Activated naive CD8-positive, alpha-beta T cell treated with anti-CD3 and anti-CD28 coated beads, Interleukin-2, amount 50 U/mL, for 24 hours (primary cell): ENCODE results near the gene C9orf57.
A peak's percentile ranks its signal among the peaks of the same experiment; 100 is the strongest.
"Not testable (repeated sequence)": the region's sequence is repeated elsewhere in the genome, so short reads cannot be mapped to it uniquely, and the experiment has no call there.

ENCODE experiments used
- ATAC-seq: fragments of 150-1000 bp; cut with Tn5 transposase; one replicate; pipeline ENCODE4 v1.10.0; 2021
- DNase-seq: peaks from one replicate; pipeline ENCODE4 v3.0.0; 2021
- H3K27ac Mint-ChIP-seq: one replicate; pipeline ENCODE4 v1.8.0; 2021; ENCODE audit warnings: mild to moderate bottlenecking, mixed read lengths
- H3K27me3 Mint-ChIP-seq: one replicate; pipeline ENCODE4 v1.8.0; 2021; ENCODE audit warnings: mixed read lengths
- H3K36me3 Mint-ChIP-seq: one replicate; pipeline ENCODE4 v1.8.0; 2021; ENCODE audit warnings: low read depth, mixed read lengths
- H3K4me1 Mint-ChIP-seq: one replicate; pipeline ENCODE4 v1.8.0; 2021; ENCODE audit warnings: mixed read lengths
- H3K4me3 Mint-ChIP-seq: one replicate; pipeline ENCODE4 v1.8.0; 2021; ENCODE audit warnings: mild to moderate bottlenecking, moderate library complexity, mixed read lengths
- H3K9me3 Mint-ChIP-seq: one replicate; pipeline ENCODE4 v1.8.0; 2021; ENCODE audit warnings: mixed read lengths

C9orf57 gene

DNA sequence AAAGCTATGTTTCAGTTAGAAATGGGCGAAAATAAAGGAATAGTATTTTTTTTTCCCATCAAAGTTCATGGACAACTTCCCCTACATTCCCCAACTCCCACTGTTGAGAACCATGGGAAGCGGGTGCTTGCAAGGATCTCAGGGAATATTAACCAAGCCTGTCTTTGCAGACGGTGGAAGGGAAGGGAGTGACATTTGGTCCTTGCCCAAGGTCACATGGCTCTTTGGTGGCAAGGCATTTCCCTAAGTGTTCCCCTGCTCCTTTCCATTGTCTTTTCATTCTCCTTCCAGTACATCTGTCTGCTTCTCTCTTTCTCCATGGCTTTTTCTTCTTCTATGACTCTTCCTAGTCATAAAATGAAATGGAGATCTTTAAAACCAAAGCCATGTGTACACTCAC is 19.0 kb downstream of the C9orf57 start:
- no peak for ATAC-seq
- no peaks in the 10 kb centered on the region for H3K36me3 Mint-ChIP-seq
- no peaks in the 10 kb centered on the region for H3K9me3 Mint-ChIP-seq
- no peak overlapping the region for H3K27ac Mint-ChIP-seq
- peaks cover 4% of the 10 kb centered on the region for H3K4me1 Mint-ChIP-seq
- peaks cover 11% of the 10 kb centered on the region for H3K27me3 Mint-ChIP-seq
- H3K4me3 Mint-ChIP-seq: no peak overlapping the region
- no peak for DNase-seq

GRCh38 chr9:72039532-72039931 is 20.9 kb downstream of the C9orf57 start:
- H3K27me3 Mint-ChIP-seq: peaks cover 8% of the 10 kb centered on the region
- no peaks in the 10 kb centered on the region for H3K9me3 Mint-ChIP-seq
- H3K36me3 Mint-ChIP-seq: no peaks in the 10 kb centered on the region
- peaks cover 4% of the 10 kb centered on the region for H3K4me1 Mint-ChIP-seq
- no peak overlapping the region for H3K4me3 Mint-ChIP-seq
- H3K27ac Mint-ChIP-seq: no peak overlapping the region
- ATAC-seq (no peak), DNase-seq (no peak)

DNA sequence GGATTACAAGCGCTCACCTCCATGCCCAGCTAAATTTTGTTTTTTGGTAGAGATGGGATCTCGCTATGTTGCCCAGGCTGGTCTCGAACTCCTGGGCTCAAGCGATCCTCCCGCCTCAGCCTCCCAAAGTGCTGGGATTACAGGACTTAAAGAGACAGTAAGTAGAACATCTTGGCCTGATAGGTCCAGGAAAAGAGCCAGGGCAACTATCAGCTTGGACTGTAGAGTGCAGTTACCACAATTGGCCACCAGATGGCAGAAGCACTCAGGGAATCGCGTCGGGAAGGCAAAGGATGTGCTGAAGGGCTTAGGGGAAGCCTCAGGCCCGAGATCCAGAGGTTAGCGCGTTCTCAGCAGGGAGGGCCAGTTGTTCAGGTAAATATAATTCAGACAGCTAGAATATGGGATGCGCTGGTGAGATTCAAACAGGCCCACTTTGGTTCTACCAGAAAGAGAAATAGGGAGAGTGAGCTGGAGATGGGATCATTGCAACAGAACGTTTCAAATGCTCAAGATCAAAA is 21.5 kb downstream of the C9orf57 start:
- DNase-seq: peak; percentile 72
- no peak overlapping the region for H3K4me3 Mint-ChIP-seq
- no peaks in the 10 kb centered on the region for H3K9me3 Mint-ChIP-seq
- ATAC-seq: peak; percentile 77
- peaks cover 8% of the 10 kb centered on the region for H3K27me3 Mint-ChIP-seq
- no peak overlapping the region for H3K27ac Mint-ChIP-seq
- peaks cover 4% of the 10 kb centered on the region for H3K4me1 Mint-ChIP-seq
- no peaks in the 10 kb centered on the region for H3K36me3 Mint-ChIP-seq

- H3K4me3 Mint-ChIP-seq: no peak overlapping the region
- peaks cover 8% of the 10 kb centered on the region for H3K27me3 Mint-ChIP-seq
- peaks cover 4% of the 10 kb centered on the region for H3K4me1 Mint-ChIP-seq
- no peak for DNase-seq
- H3K9me3 Mint-ChIP-seq: no peaks in the 10 kb centered on the region
- no peak for ATAC-seq
- no peaks in the 10 kb centered on the region for H3K36me3 Mint-ChIP-seq
- no peak overlapping the region for H3K27ac Mint-ChIP-seq
Observed at GRCh38 chr9:72038408-72038807, 22.0 kb downstream of the C9orf57 start.

GRCh38 chr9:72037571-72037970 is 22.8 kb downstream of the C9orf57 start:
- Mint-ChIP-seq H3K4me1 (peaks cover 4% of the 10 kb centered on the region), H3K4me3 (no peak overlapping the region), H3K9me3 (no peaks in the 10 kb centered on the region), H3K27me3 (peaks cover 4% of the 10 kb centered on the region), H3K36me3 (no peaks in the 10 kb centered on the region), H3K27ac (no peak overlapping the region)
- DNase-seq: no peak
- ATAC-seq: no peak

GRCh38 chr9:72030767-72031166 is 29.6 kb downstream of the C9orf57 start:
- no peak overlapping the region for H3K27ac Mint-ChIP-seq
- H3K9me3 Mint-ChIP-seq: peaks cover 4% of the 10 kb centered on the region
- no peak for ATAC-seq
- DNase-seq: no peak
- H3K4me1 Mint-ChIP-seq: no peaks in the 10 kb centered on the region
- H3K27me3 Mint-ChIP-seq: no peaks in the 10 kb centered on the region
- H3K36me3 Mint-ChIP-seq: no peaks in the 10 kb centered on the region
- H3K4me3 Mint-ChIP-seq: no peak overlapping the region

DNA sequence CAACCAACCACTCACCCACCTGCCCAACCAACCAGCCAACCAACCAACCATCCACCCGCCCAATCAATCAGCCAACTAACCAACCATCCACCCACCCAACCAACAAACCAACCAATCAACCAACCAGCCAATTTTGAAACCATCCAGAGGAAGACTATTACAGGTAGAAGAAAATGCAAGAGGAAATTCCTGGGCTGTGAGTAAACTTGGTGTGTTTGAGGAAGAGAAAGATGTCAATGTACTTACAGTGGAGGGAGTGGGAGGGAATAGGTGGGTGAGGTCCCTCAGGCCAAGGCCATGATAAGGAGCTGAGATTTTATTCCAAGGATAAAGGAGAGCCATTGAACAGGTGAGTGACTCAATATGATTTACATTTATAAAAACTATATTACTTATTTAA is 30.4 kb downstream of the C9orf57 start:
- Mint-ChIP-seq H3K4me3 (no peak overlapping the region), H3K27me3 (no peaks in the 10 kb centered on the region), H3K27ac (no peak overlapping the region), H3K4me1 (no peaks in the 10 kb centered on the region), H3K9me3 (peaks cover 4% of the 10 kb centered on the region), H3K36me3 (no peaks in the 10 kb centered on the region)
- ATAC-seq: no peak
- DNase-seq: no peak

DNA sequence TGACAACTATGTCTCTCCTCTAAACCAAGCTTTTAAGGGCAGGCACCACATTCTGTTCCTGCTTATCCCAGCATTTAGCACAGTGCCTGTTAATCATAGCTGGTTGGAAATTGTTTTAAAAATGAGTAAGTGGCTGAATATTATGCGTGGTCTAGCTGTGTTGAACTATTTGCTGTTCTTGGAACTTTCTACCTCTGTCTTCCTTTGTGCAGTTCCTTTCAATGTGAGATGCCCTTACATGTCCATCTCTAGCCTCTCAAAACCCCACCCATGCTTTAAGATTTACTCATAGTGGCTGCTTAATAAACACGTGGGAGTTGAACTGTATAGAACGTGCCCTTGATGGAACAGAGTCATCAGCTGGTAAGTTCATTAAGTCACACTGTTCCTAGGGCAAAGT is 34.5 kb downstream of the C9orf57 start:
- H3K4me1 Mint-ChIP-seq: no peaks in the 10 kb centered on the region
- DNase-seq: no peak
- H3K4me3 Mint-ChIP-seq: no peak overlapping the region
- H3K27me3 Mint-ChIP-seq: no peaks in the 10 kb centered on the region
- H3K36me3 Mint-ChIP-seq: no peaks in the 10 kb centered on the region
- no peak overlapping the region for H3K27ac Mint-ChIP-seq
- ATAC-seq: no peak
- H3K9me3 Mint-ChIP-seq: peaks cover 4% of the 10 kb centered on the region

- ATAC-seq: no peak
- Mint-ChIP-seq H3K36me3 (no peaks in the 10 kb centered on the region), H3K27me3 (no peaks in the 10 kb centered on the region), H3K27ac (no peak overlapping the region), H3K9me3 (no peaks in the 10 kb centered on the region), H3K4me1 (no peaks in the 10 kb centered on the region), H3K4me3 (no peak overlapping the region)
- DNase-seq: no peak
Observed at GRCh38 chr9:72023596-72023995, 36.8 kb downstream of the C9orf57 start.

GRCh38 chr9:72022841-72023240 is 37.6 kb downstream of the C9orf57 start:
- H3K27me3 Mint-ChIP-seq: no peaks in the 10 kb centered on the region
- H3K4me1 Mint-ChIP-seq: no peaks in the 10 kb centered on the region
- no peaks in the 10 kb centered on the region for H3K36me3 Mint-ChIP-seq
- no peak overlapping the region for H3K4me3 Mint-ChIP-seq
- no peaks in the 10 kb centered on the region for H3K9me3 Mint-ChIP-seq
- no peak overlapping the region for H3K27ac Mint-ChIP-seq
- DNase-seq: no peak
- ATAC-seq: no peak

GRCh38 chr9:72013292-72013760 is 47.1 kb downstream of the C9orf57 start:
- Mint-ChIP-seq H3K4me3 (no peak overlapping the region), H3K4me1 (peaks cover 14% of the 10 kb centered on the region)
- DNase-seq: no peak

DNA sequence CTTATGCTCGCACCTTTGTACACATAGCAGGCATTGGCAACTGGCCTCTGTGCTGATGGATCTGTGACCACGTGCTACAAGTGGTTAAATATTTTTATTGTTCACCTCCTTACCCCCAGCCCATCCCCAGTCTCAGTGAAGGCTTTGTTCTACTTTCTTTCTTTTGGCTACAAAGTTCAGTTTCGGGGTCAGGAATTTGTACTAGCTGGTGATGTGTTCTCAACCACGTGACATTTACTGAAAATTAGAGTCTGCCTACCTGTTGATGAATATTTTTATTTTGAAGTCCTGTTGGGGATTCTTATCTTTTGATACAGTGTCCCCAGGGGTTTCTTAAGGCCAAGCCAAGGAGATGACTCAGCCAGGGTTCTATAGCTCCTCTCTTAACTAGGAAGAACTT is 47.8 kb downstream of the C9orf57 start:
- H3K4me1 Mint-ChIP-seq: peaks cover 14% of the 10 kb centered on the region
- DNase-seq: no peak
- ATAC-seq: peak; percentile 62
- H3K4me3 Mint-ChIP-seq: no peak overlapping the region
- no peaks in the 10 kb centered on the region for H3K9me3 Mint-ChIP-seq
- no peaks in the 10 kb centered on the region for H3K36me3 Mint-ChIP-seq
- no peak overlapping the region for H3K27ac Mint-ChIP-seq
- H3K27me3 Mint-ChIP-seq: no peaks in the 10 kb centered on the region

More at GRCh38 chr9:72013292-72013760, 47.1 kb downstream of the C9orf57 start:
- ATAC-seq: no peak
- no peaks in the 10 kb centered on the region for H3K9me3 Mint-ChIP-seq
- no peaks in the 10 kb centered on the region for H3K36me3 Mint-ChIP-seq
- no peak overlapping the region for H3K27ac Mint-ChIP-seq
- no peaks in the 10 kb centered on the region for H3K27me3 Mint-ChIP-seq

- not testable (repeated sequence) for H3K27ac Mint-ChIP-seq, DNase-seq, H3K4me1 Mint-ChIP-seq, H3K4me3 Mint-ChIP-seq, H3K36me3 Mint-ChIP-seq, H3K27me3 Mint-ChIP-seq, ATAC-seq, H3K9me3 Mint-ChIP-seq
Observed at GRCh38 chr9:72007726-72008125, 52.7 kb downstream of the C9orf57 start.

GRCh38 chr9:72006501-72006900 is 53.9 kb downstream of the C9orf57 start:
- no peak overlapping the region for H3K4me3 Mint-ChIP-seq
- H3K36me3 Mint-ChIP-seq: no peaks in the 10 kb centered on the region
- no peak overlapping the region for H3K27ac Mint-ChIP-seq
- no peaks in the 10 kb centered on the region for H3K9me3 Mint-ChIP-seq
- DNase-seq: no peak
- H3K4me1 Mint-ChIP-seq: no peaks in the 10 kb centered on the region
- no peaks in the 10 kb centered on the region for H3K27me3 Mint-ChIP-seq
- no peak for ATAC-seq

GRCh38 chr9:72005451-72005850 is 55.0 kb downstream of the C9orf57 start:
- no peak overlapping the region for H3K27ac Mint-ChIP-seq
- H3K4me1 Mint-ChIP-seq: no peaks in the 10 kb centered on the region
- H3K36me3 Mint-ChIP-seq: no peaks in the 10 kb centered on the region
- no peak overlapping the region for H3K4me3 Mint-ChIP-seq
- H3K9me3 Mint-ChIP-seq: no peaks in the 10 kb centered on the region
- DNase-seq: no peak
- no peaks in the 10 kb centered on the region for H3K27me3 Mint-ChIP-seq
- ATAC-seq: no peak
